ENCODE measurements around the gene PSAP. TPM values are rescaled to one million over a fixed set of nuclear protein-coding genes. Genes with fewer than 3 reads are reported as not detected.

Gene PSAP
- polyA plus RNA-seq, 3 donors: 3,391 to 8,673 (median 7,346) TPM

DNA sequence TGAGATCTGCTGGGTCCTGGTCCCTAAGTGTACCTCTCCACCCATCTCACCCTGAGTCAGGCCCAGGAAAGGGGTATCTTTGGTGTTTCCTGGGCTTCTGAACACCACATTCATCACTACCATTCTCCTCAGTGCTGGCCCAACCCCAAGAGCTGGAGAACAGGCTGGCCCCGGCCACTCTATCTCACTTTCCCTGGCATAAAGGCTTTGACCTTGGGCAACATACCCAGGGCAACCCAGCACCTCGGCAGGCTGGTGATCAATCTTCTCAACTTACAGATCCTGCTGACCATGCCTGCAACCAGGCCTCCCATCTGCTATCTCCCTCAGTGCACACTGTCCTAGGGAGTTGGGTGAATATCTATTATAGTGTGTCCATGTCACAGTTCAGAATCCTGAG, 79.8 kb downstream of the PSAP start:
- H3K27me3 ChIP-seq (ENCODE audit: control insufficient read depth in 2 of 2, insufficient read depth in 2 of 2, low read length in 2 of 2): no peaks in the 10 kb centered on the region
- H3K36me3 Mint-ChIP-seq: peaks cover 54 to 65% of the 10 kb centered on the region in 2 donors
- peaks cover 76% of the 10 kb centered on the region for H3K4me1 Mint-ChIP-seq
- peaks cover 98% of the 10 kb centered on the region for H3K79me2 ChIP-seq (ENCODE audit: insufficient read depth, low read length)
- peak overlapping the region; percentile 93 to 99 (median 98) for H3K4me3 ChIP-seq (replicated peaks in 1 of 3; ENCODE audit: low read depth in 2 of 3, low read length in 3 of 3)
- 60% methylated on average over 1 of the region's 2 CpGs for WGBS (ENCODE audit: insufficient coverage)
- H4K20me1 ChIP-seq (ENCODE audit: insufficient read depth, low read length): peaks cover 74% of the 10 kb centered on the region
- TF ChIP-seq, protein P1, sequence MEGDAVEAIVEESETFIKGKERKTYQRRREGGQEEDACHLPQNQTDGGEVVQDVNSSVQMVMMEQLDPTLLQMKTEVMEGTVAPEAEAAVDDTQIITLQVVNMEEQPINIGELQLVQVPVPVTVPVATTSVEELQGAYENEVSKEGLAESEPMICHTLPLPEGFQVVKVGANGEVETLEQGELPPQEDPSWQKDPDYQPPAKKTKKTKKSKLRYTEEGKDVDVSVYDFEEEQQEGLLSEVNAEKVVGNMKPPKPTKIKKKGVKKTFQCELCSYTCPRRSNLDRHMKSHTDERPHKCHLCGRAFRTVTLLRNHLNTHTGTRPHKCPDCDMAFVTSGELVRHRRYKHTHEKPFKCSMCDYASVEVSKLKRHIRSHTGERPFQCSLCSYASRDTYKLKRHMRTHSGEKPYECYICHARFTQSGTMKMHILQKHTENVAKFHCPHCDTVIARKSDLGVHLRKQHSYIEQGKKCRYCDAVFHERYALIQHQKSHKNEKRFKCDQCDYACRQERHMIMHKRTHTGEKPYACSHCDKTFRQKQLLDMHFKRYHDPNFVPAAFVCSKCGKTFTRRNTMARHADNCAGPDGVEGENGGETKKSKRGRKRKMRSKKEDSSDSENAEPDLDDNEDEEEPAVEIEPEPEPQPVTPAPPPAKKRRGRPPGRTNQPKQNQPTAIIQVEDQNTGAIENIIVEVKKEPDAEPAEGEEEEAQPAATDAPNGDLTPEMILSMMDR (IDR thresholded peaks at IDR 0.05): no peak
- H3K9me3 Mint-ChIP-seq: peaks cover 0 to 4% (median 0%) of the 10 kb centered on the region in 7 donors
- DNase-seq: no peak
- no peaks in the 10 kb centered on the region for H3K9me3 ChIP-seq (replicated peaks in 1 of 2; ENCODE audit: control insufficient read depth in 1 of 2, insufficient read depth in 1 of 2, low read length in 2 of 2)
- peak overlapping the region; percentile 90 to 92 for H3K27ac ChIP-seq (ENCODE audit: low read depth in 1 of 2, low read length in 2 of 2)
- peak overlapping the region; percentile 97 to 98 for H3K4me3 Mint-ChIP-seq
- H2AFZ ChIP-seq (ENCODE audit: insufficient read depth, low read depth, low read length, poor library complexity, severe bottlenecking): no peak overlapping the region
- peaks cover 49 to 63% of the 10 kb centered on the region in 2 donors for H3K36me3 ChIP-seq (replicated peaks in 1 of 2; ENCODE audit: control insufficient read depth in 1 of 2, insufficient read depth in 2 of 2, low read length in 2 of 2)
- peak overlapping the region; percentile 93 for H3K9ac ChIP-seq (ENCODE audit: insufficient read depth, low read length, poor library complexity, severe bottlenecking)
- intact Hi-C loops (cut with micrococcal nuclease): loop anchor here in 1 of 2 donors (2.0 to 10.0 kb wide), 4 partner anchors 18 to 396 kb away; no protein-coding TSS in a partner anchor
- H3K4me2 ChIP-seq (replicated peaks; ENCODE audit: extremely low read depth, low read length, poor library complexity, severe bottlenecking): peak overlapping the region; percentile 99
- H3K27me3 Mint-ChIP-seq (ENCODE audit: low read depth in 3 of 3): peaks cover 0 to 3% (median 2%) of the 10 kb centered on the region in 3 donors
- peaks cover 68 to 86% of the 10 kb centered on the region in 2 donors for H3K4me1 ChIP-seq (ENCODE audit: control insufficient read depth in 1 of 2, insufficient read depth in 2 of 2, low read length in 2 of 2)
- peak overlapping the region; percentile 96 to 98 (median 98) for H3K27ac Mint-ChIP-seq

DNA sequence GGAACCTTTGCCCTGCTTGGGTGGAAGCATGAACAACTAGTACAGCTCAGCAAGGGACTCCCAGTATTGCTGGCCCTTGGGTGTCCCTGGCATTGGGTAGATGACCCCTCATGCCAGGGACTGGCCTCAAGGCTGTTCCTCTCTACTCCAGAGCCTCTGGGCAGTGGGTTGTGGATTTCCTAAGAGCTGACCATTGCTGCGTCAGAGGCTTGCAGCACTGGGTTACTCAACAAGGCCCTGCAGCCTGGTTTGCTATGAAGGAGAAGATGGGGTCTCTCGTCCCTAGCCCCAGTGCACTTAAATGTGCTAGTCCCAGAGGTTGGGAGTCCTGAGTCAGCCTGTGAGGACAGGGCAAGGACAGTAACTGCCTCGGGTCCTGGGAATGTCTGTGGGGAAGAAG, 80.3 kb downstream of the PSAP start:
- H3K36me3 ChIP-seq (replicated peaks in 1 of 2; ENCODE audit: control insufficient read depth in 1 of 2, insufficient read depth in 2 of 2, low read length in 2 of 2): peaks cover 53 to 67% of the 10 kb centered on the region in 2 donors
- Mint-ChIP-seq H3K27me3 (ENCODE audit: low read depth in 3 of 3) (peaks cover 0 to 3% (median 2%) of the 10 kb centered on the region in 3 donors), H3K36me3 (peaks cover 57 to 69% of the 10 kb centered on the region in 2 donors), H3K9me3 (peaks cover 0 to 4% (median 0%) of the 10 kb centered on the region in 7 donors), H3K4me1 (peaks cover 75% of the 10 kb centered on the region), H3K4me3 (peak overlapping the region; percentile 97 to 98), H3K27ac (peak overlapping the region; percentile 96 to 98 (median 98))
- H3K9ac ChIP-seq (ENCODE audit: insufficient read depth, low read length, poor library complexity, severe bottlenecking): peak overlapping the region; percentile 93
- no peak overlapping the region for H2AFZ ChIP-seq (ENCODE audit: insufficient read depth, low read depth, low read length, poor library complexity, severe bottlenecking)
- H3K27me3 ChIP-seq (ENCODE audit: control insufficient read depth in 2 of 2, insufficient read depth in 2 of 2, low read length in 2 of 2): no peaks in the 10 kb centered on the region
- peak overlapping the region; percentile 99 for H3K4me2 ChIP-seq (replicated peaks; ENCODE audit: extremely low read depth, low read length, poor library complexity, severe bottlenecking)
- DNase-seq: peak; percentile 75 to 91 (median 89)
- peak overlapping the region; percentile 93 to 99 (median 98) for H3K4me3 ChIP-seq (replicated peaks in 1 of 3; ENCODE audit: low read depth in 2 of 3, low read length in 3 of 3)
- peak overlapping the region; percentile 90 to 92 for H3K27ac ChIP-seq (ENCODE audit: low read depth in 1 of 2, low read length in 2 of 2)
- H3K9me3 ChIP-seq (replicated peaks in 1 of 2; ENCODE audit: control insufficient read depth in 1 of 2, insufficient read depth in 1 of 2, low read length in 2 of 2): no peaks in the 10 kb centered on the region
- TF ChIP-seq, protein P1 (IDR thresholded peaks at IDR 0.05): no peak
- peaks cover 78% of the 10 kb centered on the region for H4K20me1 ChIP-seq (ENCODE audit: insufficient read depth, low read length)
- intact Hi-C loops (cut with micrococcal nuclease): loop anchor here in 1 of 2 donors (2.0 to 10.0 kb wide), 4 partner anchors 18 to 396 kb away; no protein-coding TSS in a partner anchor
- 25% methylated on average over 2 of the region's 3 CpGs for WGBS (ENCODE audit: insufficient coverage)
- peaks cover 98% of the 10 kb centered on the region for H3K79me2 ChIP-seq (ENCODE audit: insufficient read depth, low read length)
- peaks cover 68 to 86% of the 10 kb centered on the region in 2 donors for H3K4me1 ChIP-seq (ENCODE audit: control insufficient read depth in 1 of 2, insufficient read depth in 2 of 2, low read length in 2 of 2)
